ENCODE results near the gene CCNL2. TPM values are rescaled to one million over a fixed set of nuclear protein-coding genes. Genes with fewer than 3 reads are reported as not detected.
A peak's percentile ranks its signal among the peaks of the same experiment; 100 is the strongest.

The CCNL2 gene
- total and polyA plus RNA-seq, 4 experiments from 2014 or later: 18.3 to 394 (median 212) TPM

- peaks cover 55% of the 10 kb centered on the region for H3K36me3 ChIP-seq (ENCODE audit: insufficient read depth, low read length)
- ChIA-PET CTCF (ENCODE audit: partially characterized antibody) (interaction anchor here (1.4 to 1.7 kb wide), 2 partner anchors 30 to 39 kb away, joined by 4 to 6 read pairs; no protein-coding TSS in a partner anchor), POLR2A (ENCODE audit: partially characterized antibody) (interaction anchor here (7.1 kb wide), 1 partner anchor 26 kb away, joined by 149 read pairs; the partner anchor contains the start of gene AURKAIP1)
- H3K4me3 ChIP-seq (ENCODE audit: low read length in 2 of 2): no peak overlapping the region
- DNase-seq: no peak
- Mint-ChIP-seq H3K27ac (peak overlapping the region; percentile 27 to 89 (median 78)), H3K27me3 (no peaks in the 10 kb centered on the region), H3K4me3 (peak overlapping the region in 7 of 8 donors; percentile 38 to 92 (median 64)), H3K9me3 (peaks cover 0 to 3% (median 0%) of the 10 kb centered on the region in 8 donors), H3K36me3 (peaks cover 28 to 61% of the 10 kb centered on the region in 2 donors), H3K4me1 (peaks cover 14 to 64% (median 42%) of the 10 kb centered on the region in 4 donors)
- intact Hi-C loops (cut with micrococcal nuclease): no loop called here
- peak overlapping the region; percentile 85 for H3K27ac ChIP-seq (ENCODE audit: low read depth, low read length)
- peaks cover 50% of the 10 kb centered on the region for H3K4me1 ChIP-seq (ENCODE audit: insufficient read depth, low read length)
- no peaks in the 10 kb centered on the region for H3K9me3 ChIP-seq (ENCODE audit: control insufficient read depth in 1 of 2, low read length in 2 of 2)
- H3K27me3 ChIP-seq (ENCODE audit: insufficient read depth, low read length): no peaks in the 10 kb centered on the region
Observed at GRCh38 chr1:1401457-1402010, 2.4 kb upstream of the CCNL2 start.

GRCh38 chr1:1400576-1401456, 1.7 kb upstream of the CCNL2 start:
- ChIA-PET POLR2A (ENCODE audit: partially characterized antibody) (interaction anchor here (1.2 to 7.1 kb wide), 7 partner anchors 7 to 282 kb away, joined by 3 to 149 read pairs (median 14); partner anchors contain the start of genes AURKAIP1, MIB2 and MRPL20), CTCF (ENCODE audit: partially characterized antibody) (interaction anchor here (0.8 to 1.7 kb wide), 4 partner anchors 29 to 104 kb away, joined by 3 to 4 read pairs (median 4); no protein-coding TSS in a partner anchor)
- Histone ChIP-seq H3K9me3 (ENCODE audit: control insufficient read depth in 1 of 2, low read length in 2 of 2) (no peaks in the 10 kb centered on the region), H3K4me3 (ENCODE audit: low read length in 2 of 2) (peak overlapping the region; percentile 92), H3K27me3 (ENCODE audit: insufficient read depth, low read length) (no peaks in the 10 kb centered on the region), H3K27ac (ENCODE audit: low read depth, low read length) (peak overlapping the region; percentile 85), H3K4me1 (ENCODE audit: insufficient read depth, low read length) (peaks cover 43% of the 10 kb centered on the region), H3K36me3 (ENCODE audit: insufficient read depth, low read length) (peaks cover 55% of the 10 kb centered on the region)
- Mint-ChIP-seq H3K4me1 (peaks cover 14 to 58% (median 38%) of the 10 kb centered on the region in 4 donors), H3K9me3 (peaks cover 0 to 3% (median 0%) of the 10 kb centered on the region in 8 donors), H3K27ac (peak overlapping the region; percentile 69 to 94 (median 89)), H3K36me3 (peaks cover 28 to 57% of the 10 kb centered on the region in 2 donors), H3K4me3 (peak overlapping the region; percentile 89 to 94 (median 91)), H3K27me3 (no peaks in the 10 kb centered on the region)
- intact Hi-C loops (cut with micrococcal nuclease): no loop called here
- DNase-seq: no peak

- Histone ChIP-seq H3K4me3 (ENCODE audit: low read length in 2 of 2) (peak overlapping the region; percentile 92), H3K27me3 (ENCODE audit: insufficient read depth, low read length) (no peaks in the 10 kb centered on the region), H3K9me3 (ENCODE audit: control insufficient read depth in 1 of 2, low read length in 2 of 2) (no peaks in the 10 kb centered on the region), H3K36me3 (ENCODE audit: insufficient read depth, low read length) (peaks cover 54% of the 10 kb centered on the region), H3K27ac (ENCODE audit: low read depth, low read length) (peak overlapping the region; percentile 85), H3K4me1 (ENCODE audit: insufficient read depth, low read length) (peaks cover 36% of the 10 kb centered on the region)
- Mint-ChIP-seq H3K4me3 (peak overlapping the region; percentile 89 to 94 (median 91)), H3K9me3 (peaks cover 0 to 3% (median 0%) of the 10 kb centered on the region in 8 donors), H3K27me3 (no peaks in the 10 kb centered on the region), H3K4me1 (peaks cover 17 to 59% (median 39%) of the 10 kb centered on the region in 4 donors), H3K36me3 (peaks cover 30 to 59% of the 10 kb centered on the region in 2 donors), H3K27ac (peak overlapping the region; percentile 69 to 94 (median 89))
- no peak for DNase-seq
- ChIA-PET CTCF (ENCODE audit: partially characterized antibody) (interaction anchor here (0.8 to 1.7 kb wide), 6 partner anchors 25 to 105 kb away, joined by 3 to 11 read pairs (median 4); partner anchors contain the start of gene AURKAIP1), POLR2A (ENCODE audit: partially characterized antibody) (interaction anchor here (0.5 to 7.1 kb wide), 13 partner anchors 8 to 281 kb away, joined by 3 to 149 read pairs (median 4); partner anchors contain the start of genes AURKAIP1, MIB2 and MRPL20)
- intact Hi-C loops (cut with micrococcal nuclease): loop anchor here (1.0 kb wide), 3 partner anchors 7 to 284 kb away; partner anchors contain the start of genes AURKAIP1, C1orf159 and MRPL20
Observed at GRCh38 chr1:1399872-1400575, 889 bp upstream of the CCNL2 start.

GRCh38 chr1:1398677-1399186, 403 bp downstream of the CCNL2 start:
- peaks cover 0 to 3% (median 0%) of the 10 kb centered on the region in 8 donors for H3K9me3 Mint-ChIP-seq
- no peaks in the 10 kb centered on the region for H3K27me3 Mint-ChIP-seq
- intact Hi-C loops (cut with micrococcal nuclease): loop anchor here (1.0 kb wide), 3 partner anchors 9 to 282 kb away; partner anchors contain the start of genes AURKAIP1, C1orf159 and MRPL20
- H3K4me3 Mint-ChIP-seq: peak overlapping the region; percentile 87 to 94 (median 91)
- H3K36me3 Mint-ChIP-seq: peaks cover 36 to 66% of the 10 kb centered on the region in 2 donors
- no peak for DNase-seq
- H3K27ac Mint-ChIP-seq: peak overlapping the region; percentile 87 to 96 (median 90)
- Histone ChIP-seq H3K4me3 (ENCODE audit: low read length in 2 of 2) (peak overlapping the region; percentile 50 to 81), H3K4me1 (ENCODE audit: insufficient read depth, low read length) (peaks cover 36% of the 10 kb centered on the region), H3K27ac (ENCODE audit: low read depth, low read length) (peak overlapping the region; percentile 85), H3K9me3 (ENCODE audit: control insufficient read depth in 1 of 2, low read length in 2 of 2) (no peaks in the 10 kb centered on the region), H3K36me3 (ENCODE audit: insufficient read depth, low read length) (peaks cover 52% of the 10 kb centered on the region), H3K27me3 (ENCODE audit: insufficient read depth, low read length) (no peaks in the 10 kb centered on the region)
- ChIA-PET POLR2A (ENCODE audit: partially characterized antibody) (interaction anchor here (0.6 to 7.1 kb wide), 16 partner anchors 7 to 381 kb away, joined by 3 to 149 read pairs (median 4); partner anchors contain the start of genes AURKAIP1, B3GALT6, C1orf159 and MIB2), CTCF (ENCODE audit: partially characterized antibody) (interaction anchor here (1.0 to 1.5 kb wide), 4 partner anchors 9 to 27 kb away, joined by 3 to 11 read pairs (median 5); partner anchors contain the start of genes AURKAIP1 and MRPL20)
- peaks cover 17 to 66% (median 41%) of the 10 kb centered on the region in 4 donors for H3K4me1 Mint-ChIP-seq

GRCh38 chr1:1397839-1398523, 1.2 kb downstream of the CCNL2 start:
- peaks cover 38% of the 10 kb centered on the region for H3K4me1 ChIP-seq (ENCODE audit: insufficient read depth, low read length)
- ChIA-PET POLR2A (ENCODE audit: partially characterized antibody) (interaction anchor here (1.3 to 7.1 kb wide), 4 partner anchors 8 to 77 kb away, joined by 3 to 149 read pairs (median 30); partner anchors contain the start of genes AURKAIP1 and MRPL20), CTCF (ENCODE audit: partially characterized antibody) (interaction anchor here (0.6 kb wide), 1 partner anchor 46 kb away, joined by 3 read pairs; no protein-coding TSS in a partner anchor)
- Mint-ChIP-seq H3K27me3 (no peaks in the 10 kb centered on the region), H3K4me1 (peaks cover 15 to 65% (median 37%) of the 10 kb centered on the region in 4 donors), H3K9me3 (peaks cover 0 to 3% (median 0%) of the 10 kb centered on the region in 8 donors), H3K36me3 (peaks cover 35 to 66% of the 10 kb centered on the region in 2 donors), H3K4me3 (peak overlapping the region; percentile 87 to 94 (median 90)), H3K27ac (peak overlapping the region; percentile 87 to 96 (median 90))
- no peaks in the 10 kb centered on the region for H3K27me3 ChIP-seq (ENCODE audit: insufficient read depth, low read length)
- peak overlapping the region; percentile 50 to 81 for H3K4me3 ChIP-seq (ENCODE audit: low read length in 2 of 2)
- H3K27ac ChIP-seq (ENCODE audit: low read depth, low read length): peak overlapping the region; percentile 85
- no peaks in the 10 kb centered on the region for H3K9me3 ChIP-seq (ENCODE audit: control insufficient read depth in 1 of 2, low read length in 2 of 2)
- intact Hi-C loops (cut with micrococcal nuclease): no loop called here
- H3K36me3 ChIP-seq (ENCODE audit: insufficient read depth, low read length): peaks cover 55% of the 10 kb centered on the region
- no peak for DNase-seq
